Stimulated activated CD4-positive, alpha-beta T cell treated with anti-CD3 and anti-CD28 coated beads, TNF-alpha, amount 100 ng/mL, for 48 hours (primary cell): ENCODE results near the gene IQCH.

ENCODE experiments used
- DNase-seq, 3 donors: peaks; one replicate each; pipeline ENCODE4 v3.0.0-alpha.2; 2020; ENCODE audit warnings: low read depth in 3 of 3

Gene IQCH

DNA sequence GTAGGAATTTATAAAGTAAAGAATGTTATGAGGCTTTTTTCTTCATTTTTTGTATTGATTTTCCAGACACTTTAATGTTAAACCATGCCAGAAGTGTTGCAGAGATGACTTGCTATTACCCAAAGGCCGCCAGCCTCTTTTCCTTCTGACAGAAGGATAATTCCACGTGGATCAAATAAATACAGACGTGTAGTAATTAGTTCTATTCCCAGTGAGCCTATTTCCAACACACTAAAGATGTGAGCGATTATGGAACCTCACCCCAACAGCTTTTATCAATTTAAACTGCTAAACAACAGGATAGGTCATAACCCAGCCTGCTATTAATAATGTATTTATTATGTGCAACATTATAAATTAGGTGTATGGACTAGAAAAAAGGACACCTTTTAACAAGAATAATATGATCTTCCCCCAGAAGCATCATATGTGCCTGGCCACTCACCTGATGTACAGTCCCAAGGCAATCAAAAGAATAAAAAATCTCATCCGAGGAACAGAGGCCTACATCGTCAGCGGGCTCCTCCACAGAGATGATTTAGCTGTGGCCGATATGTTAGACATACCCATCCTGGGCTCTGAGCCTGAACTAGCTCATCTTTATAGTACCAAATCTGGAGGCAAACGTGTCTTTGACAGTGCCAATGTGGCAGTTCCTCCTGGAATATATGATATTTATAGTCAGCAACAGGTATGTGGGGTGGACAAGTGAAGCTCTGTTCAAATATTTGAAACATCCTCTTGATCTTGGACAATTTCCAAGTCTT, 140.5 kb downstream of the IQCH start:
- DNase-seq, result no peak

DNA sequence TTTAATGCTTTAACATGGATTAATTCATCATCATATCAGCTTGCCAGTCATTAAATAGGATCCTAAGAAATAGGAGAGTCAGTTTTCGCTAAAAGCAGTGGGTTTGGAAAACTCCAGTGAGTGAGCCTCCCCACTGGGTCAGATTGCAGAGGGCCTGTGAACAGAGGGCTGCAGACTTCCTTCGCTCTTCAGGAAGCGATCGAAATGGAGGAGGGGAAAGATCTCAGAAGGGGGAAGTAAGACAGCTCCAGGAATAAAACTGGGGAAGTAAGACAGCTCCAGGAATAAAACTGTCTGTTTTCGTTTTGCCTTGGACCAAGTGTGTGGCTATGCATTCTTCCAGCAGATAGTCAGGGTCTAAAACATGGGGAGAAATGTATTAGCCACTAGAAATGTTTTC, 141.5 kb downstream of the IQCH start:
- DNase-seq, result no peak

DNA sequence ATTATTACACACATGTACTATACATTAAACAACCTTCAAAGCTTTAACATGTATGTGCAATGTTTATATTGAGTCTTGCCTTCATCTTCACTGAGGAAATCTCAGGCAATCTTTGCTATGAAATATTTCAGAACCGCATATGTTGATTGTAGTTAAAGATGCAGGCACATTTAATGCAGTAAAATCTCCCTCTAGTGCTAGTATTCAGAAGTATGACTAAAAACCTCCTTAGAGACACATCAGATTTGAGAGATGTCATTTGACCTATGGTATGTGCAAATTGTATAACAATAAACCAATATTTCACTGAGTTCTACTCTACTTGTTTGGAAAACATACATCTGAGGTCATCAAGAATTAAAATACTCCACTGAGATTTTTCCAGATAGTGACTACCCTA, 142.6 kb downstream of the IQCH start:
- no peak for DNase-seq

DNA sequence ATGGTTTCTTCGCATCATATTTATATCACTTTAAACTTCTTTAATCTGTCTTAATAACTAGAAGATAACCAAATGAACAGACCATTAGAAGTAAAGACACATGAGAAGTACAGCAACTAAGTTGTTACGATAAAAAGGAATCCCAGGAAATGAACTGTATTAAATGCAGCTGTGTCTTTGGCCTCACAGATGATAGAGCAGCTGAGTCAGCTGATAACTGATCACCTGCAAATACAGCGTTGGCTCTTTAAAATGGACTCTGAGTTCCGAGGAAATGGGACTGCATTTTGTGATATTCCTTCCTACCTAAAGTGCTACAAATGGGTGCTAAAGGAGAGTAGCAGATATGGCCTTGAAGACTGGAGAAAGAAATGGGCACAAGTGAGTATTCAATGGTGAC, 145.3 kb downstream of the IQCH start:
- no peak for DNase-seq

- no peak for DNase-seq
These were observed 146.3 kb downstream of the IQCH start for GRCh38 chr15:67400890-67401289.

- no peak for DNase-seq
These were observed 146.8 kb downstream of the IQCH start for GRCh38 chr15:67401336-67401735.

DNA sequence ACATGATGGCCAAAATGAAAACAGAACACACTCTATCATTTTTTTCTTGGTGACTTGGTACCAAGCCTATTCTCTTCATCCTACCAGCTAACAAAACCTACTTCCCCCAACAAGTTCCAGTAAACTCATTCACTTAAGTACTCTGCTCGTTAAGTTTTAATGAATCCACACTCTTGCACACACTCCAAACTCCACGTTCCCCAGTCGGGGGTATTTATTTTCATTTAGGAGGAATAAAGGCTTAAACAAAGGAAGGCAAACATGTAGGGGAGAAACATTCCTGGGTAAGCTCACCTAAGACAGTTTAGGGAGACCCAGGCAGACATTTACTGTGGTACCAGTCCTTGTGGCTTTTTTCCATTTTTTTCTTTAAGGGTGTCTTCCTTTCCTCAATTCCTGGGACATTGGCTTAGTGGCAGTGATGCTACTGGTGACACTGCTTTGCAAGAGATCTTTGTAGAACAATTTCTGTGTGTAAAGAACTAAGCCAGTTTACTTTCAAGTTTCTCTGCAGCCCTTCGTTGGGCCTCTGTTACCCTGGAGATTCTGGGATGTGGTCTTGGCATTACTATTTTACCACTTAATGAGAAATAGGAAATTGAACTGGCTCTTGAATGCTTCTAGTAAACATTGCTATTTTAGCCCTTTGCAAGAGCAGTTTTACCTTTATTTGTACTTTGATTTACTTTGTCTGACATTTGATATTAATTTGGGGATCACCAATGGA, 149.0 kb downstream of the IQCH start:
- no peak for DNase-seq

DNA sequence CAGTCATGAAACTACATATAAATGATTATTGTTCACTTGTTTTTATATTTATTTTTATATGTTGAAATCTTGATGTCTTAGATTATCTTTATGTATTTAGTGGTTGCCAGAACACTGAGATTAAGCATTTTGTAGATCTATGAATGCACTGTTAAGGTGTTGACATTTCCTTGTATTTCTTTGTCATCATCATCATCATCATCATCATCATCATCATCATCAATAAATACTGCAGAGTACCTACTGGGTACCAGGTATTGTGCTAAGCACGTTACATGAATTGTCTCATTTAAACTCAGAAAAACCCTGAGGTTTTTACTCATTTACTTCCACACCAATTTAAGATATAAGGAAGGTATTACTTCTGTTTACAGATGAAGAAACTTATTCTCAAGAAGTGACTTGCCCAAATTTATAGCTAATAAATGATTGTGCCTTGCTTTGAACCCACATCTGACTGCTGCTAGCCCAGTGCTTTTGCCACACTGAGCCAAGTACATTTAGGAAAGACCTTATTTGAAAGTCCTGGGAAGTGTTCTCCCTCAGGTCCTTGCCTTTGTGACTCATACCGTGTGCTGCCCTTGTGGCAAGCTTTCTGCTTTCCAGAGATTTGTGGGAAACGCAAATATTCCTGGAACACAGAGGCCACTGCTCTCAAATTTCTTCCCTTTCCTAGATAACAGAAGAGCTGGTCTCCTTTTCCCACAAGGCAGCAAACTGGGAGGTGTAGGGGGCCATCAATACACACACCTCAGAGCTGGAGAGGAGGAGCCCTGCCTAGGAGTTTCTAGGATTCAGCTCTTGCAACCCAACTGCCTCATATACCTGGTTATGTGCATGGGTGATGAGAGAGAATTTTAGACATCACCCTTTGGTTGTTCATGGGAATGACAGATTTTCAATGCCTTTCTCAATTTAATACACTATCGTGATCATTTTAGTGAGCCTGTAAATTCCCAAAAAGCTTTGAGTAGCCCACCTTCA, 150.9 kb downstream of the IQCH start:
- no peak for DNase-seq

- no peak for DNase-seq
These were observed 151.8 kb downstream of the IQCH start for GRCh38 chr15:67406257-67406861.

DNA sequence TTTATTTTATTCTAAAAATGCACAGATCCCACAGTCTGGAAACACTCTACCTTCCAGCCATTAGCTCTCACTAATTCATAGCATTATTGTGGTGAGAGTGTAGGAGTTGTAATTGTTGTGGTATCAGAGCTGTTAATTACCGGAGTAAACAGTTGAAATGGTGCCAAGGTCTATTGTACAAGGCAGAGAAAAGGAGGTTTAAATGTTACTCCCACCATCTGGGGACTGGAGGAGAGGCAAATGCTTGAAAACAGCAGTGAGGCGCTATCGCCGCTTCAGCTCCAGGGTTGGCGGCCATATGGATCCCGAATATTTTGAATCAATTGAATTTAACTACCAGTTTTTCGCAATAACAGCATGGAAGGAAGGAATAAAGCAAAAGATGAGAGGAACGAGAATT, 153.2 kb downstream of the IQCH start:
- no peak for DNase-seq

DNA sequence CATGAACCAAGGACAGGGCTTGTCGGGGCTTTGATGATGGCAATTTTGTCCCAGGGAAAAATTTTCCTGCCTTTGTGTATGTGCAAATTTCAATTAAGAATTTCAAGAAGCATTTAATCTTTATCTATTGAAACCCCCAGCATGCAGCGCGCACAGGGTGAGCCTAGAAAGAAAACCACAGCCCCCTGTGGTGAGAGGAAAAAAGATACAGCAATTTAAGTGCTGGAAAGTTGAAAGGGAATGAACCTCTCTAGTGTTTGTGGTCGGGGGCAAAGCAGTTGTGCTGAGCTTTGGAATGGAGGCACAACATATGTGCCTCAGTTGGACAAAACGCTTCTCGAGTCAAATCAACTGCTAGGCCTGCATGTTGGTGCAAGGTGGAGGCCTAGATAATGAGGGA, 154.6 kb downstream of the IQCH start:
- DNase-seq, result no peak

- DNase-seq, result no peak
These were observed 156.9 kb downstream of the IQCH start for GRCh38 chr15:67411486-67411885.

- DNase-seq, result no peak
These were observed 159.3 kb downstream of the IQCH start for GRCh38 chr15:67413770-67414390.

- DNase-seq, result no peak
These were observed 160.6 kb downstream of the IQCH start for GRCh38 chr15:67415181-67415580.

DNA sequence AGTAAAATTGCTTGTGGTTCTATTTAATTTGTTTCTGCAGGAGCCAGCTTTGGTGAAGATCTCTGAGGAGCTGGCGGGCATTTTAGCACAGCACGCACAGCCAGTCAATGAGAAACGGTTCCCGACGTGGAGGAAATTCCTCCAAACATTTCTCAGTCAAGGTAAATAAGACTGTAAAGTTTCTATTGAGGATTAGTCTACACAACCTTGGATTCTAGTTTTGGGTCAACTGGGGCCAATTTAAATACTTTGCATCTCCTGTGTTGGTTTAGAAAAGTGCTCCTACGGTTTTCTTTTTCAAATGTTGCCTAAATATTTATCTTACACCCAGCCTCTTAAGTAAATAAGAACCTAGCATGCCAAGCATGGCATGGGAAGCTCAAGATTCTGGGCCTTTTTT, 162.3 kb downstream of the IQCH start:
- DNase-seq, result no peak

- DNase-seq, result no peak
These were observed 165.1 kb downstream of the IQCH start for GRCh38 chr15:67419705-67420104.

GRCh38 chr15:67420137-67420536, 165.6 kb downstream of the IQCH start:
- DNase-seq, result no peak

DNA sequence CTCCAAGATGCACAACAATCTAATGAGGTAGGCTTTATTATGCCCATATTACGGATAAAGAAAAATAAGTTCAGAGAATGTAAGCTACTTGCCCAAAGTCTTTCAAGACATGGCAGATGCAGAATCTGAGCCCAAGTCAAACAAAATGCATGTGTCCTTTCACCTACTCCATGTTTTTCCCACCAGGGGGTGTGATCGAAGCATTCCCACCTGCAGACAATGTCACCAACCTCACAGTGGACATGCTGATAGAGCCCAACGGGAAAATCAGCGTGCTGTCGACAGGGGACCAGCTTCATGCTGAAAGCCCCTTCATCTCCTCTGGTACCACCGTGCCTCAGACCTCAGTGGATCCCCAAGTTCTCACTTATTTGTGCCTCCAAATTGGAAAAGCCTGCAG, 166.5 kb downstream of the IQCH start:
- DNase-seq, result no peak

DNA sequence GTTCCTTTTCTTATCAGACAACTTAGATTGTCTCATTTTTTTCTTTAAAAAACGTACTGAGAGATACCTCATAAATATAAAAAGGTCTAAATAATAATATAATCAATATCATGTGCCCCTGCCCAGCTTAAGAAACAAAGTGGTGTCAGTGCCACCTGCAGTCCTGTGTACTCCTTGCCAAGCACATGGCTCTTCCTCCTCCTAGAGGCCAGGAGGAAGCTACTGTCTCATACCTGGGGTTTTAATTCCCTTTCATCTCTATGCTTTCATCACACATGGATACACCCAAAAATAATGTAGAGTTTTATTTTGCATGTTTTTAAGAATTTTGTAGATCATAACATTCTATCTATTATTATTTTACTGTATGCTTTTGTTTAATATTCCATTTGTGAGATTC, 167.7 kb downstream of the IQCH start:
- no peak for DNase-seq

DNA sequence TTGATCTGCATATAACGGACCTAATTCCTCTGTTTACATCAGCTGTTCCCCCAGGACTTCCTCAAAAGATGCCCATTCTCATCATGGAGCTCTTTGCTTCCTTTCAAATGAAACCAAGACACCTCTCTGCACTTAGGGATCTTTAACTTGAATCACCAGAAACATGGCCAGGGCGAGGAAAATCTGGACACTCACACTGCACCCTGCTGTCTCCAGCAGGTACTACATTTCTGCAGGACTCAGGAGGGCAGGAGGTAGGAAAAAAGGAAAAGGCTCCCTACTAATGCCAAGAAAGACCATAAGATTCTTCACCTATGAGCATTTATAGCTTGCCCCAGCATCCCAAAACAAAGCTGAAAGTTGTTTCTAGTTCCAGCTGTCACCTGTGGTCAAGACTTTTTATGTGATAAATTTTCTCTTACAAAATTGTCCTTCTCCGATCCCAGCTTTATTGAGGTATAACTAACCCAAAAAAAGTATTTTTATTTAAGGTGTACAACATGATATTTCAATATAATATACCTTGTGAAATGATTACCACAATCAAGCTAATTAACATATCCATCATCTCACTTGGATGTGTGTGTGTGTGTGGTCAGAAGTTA, 179.0 kb downstream of the IQCH start:
- DNase-seq, result peak in 2 of 3 donors; percentile 8 to 10
